GM12878 (cell line): ENCODE results near the gene DPP6. TPM values are rescaled to one million over a fixed set of nuclear protein-coding genes. Genes with fewer than 3 reads are reported as not detected.
"Not testable (repeated sequence)": the region's sequence is repeated elsewhere in the genome, so short reads cannot be mapped to it uniquely, and the experiment has no call there.

Source experiments
- ATAC-seq: fragments of 200-7000 bp; cut with Tn5 transposase; 3 replicates; pipeline ENCODE4 v1.9.1; 2020; ENCODE audit warnings: mild to moderate bottlenecking, moderate library complexity
- BruUV-seq: library from RNA; stranded (reverse); fragments of 400-500 nt; replicated peaks from 2 replicates; lab custom pipeline; 2021; lab: Mats Ljungman, UMichigan
- CTCF ChIA-PET: fragments of 300-600 bp; sonication (Branson Sonifier 250); formaldehyde crosslinking; extraction: SDS; loops from one replicate; lab custom pipeline; 2021; ENCODE audit warnings: inconsistent platforms; lab: Yijun Ruan, JAX
- POLR2A ChIA-PET: fragments of 350-600 bp; formaldehyde crosslinking; extraction: SDS; loops from one replicate; lab custom pipeline; 2021; ENCODE audit warnings: inconsistent platforms; lab: Charles Lee
- RAD21 ChIA-PET: fragments of 300-600 bp; sonication (Branson Sonifier 250); formaldehyde crosslinking; loops from one replicate; lab custom pipeline; 2023; ENCODE audit warnings: antibody characterized with exemption; ENCODE audit not compliant: unreplicated experiment; lab: Charles Lee
- SMC1A ChIA-PET: fragments of 300-600 bp; sonication (Branson Sonifier 250); formaldehyde crosslinking; loops from one replicate; lab custom pipeline; 2023; ENCODE audit not compliant: unreplicated experiment, uncharacterized antibody; lab: Charles Lee
- DNase-seq: peaks from one replicate; pipeline ENCODE4 v3.0.0-alpha.2; 2011; ENCODE audit warnings: low read depth, low spot score
- FAIRE-seq: peaks from 3 replicates; lab custom pipeline; 2011; peaks lifted over from hg19 to GRCh38; lab: Jason Lieb, UNC
- H2AFZ ChIP-seq: 2 replicates; pipeline ENCODE4 v1.6.0; 2011; ENCODE audit warnings: low read depth, low read length, control low read depth; ENCODE audit not compliant: control insufficient read depth
- H3K27ac ChIP-seq: 2 replicates; pipeline ENCODE4 v1.5.1; 2011; ENCODE audit warnings: control low read depth; ENCODE audit not compliant: control insufficient read depth, insufficient read depth
- H3K27me3 ChIP-seq, 2 experiments: replicated peaks in 1 of 2; 2 replicates each; pipeline versions ENCODE4 v1.6.0 to v1.6.1; 2011; ENCODE audit warnings: low read length in 1 of 2; ENCODE audit not compliant: control insufficient read depth in 2 of 2, insufficient read depth in 2 of 2
- H3K36me3 ChIP-seq, 2 experiments: 2 replicates each; pipeline ENCODE4 v1.5.1; 2011; ENCODE audit warnings: low read length in 1 of 2; ENCODE audit not compliant: control insufficient read depth in 2 of 2, insufficient read depth in 2 of 2
- H3K4me1 ChIP-seq: 2 replicates; pipeline ENCODE4 v1.6.1; 2011; ENCODE audit warnings: mild to moderate bottlenecking, low read length, moderate library complexity, mixed read lengths; ENCODE audit not compliant: control insufficient read depth, insufficient read depth
- H3K4me2 ChIP-seq: 2 replicates; pipeline ENCODE4 v1.6.0; 2011; ENCODE audit warnings: control low read depth; ENCODE audit not compliant: control insufficient read depth, insufficient read depth
- H3K4me3 ChIP-seq: fragments of 200-600 bp; sonication (generic); 2 replicates; pipeline ENCODE4 v1.5.1; 2016
- H3K79me2 ChIP-seq: 2 replicates; pipeline ENCODE4 v1.6.0; 2011; ENCODE audit warnings: low read length; ENCODE audit not compliant: control insufficient read depth, insufficient read depth
- H3K9ac ChIP-seq: 2 replicates; pipeline ENCODE4 v1.8.0; 2011; ENCODE audit warnings: low read length, control low read depth, mixed read lengths; ENCODE audit not compliant: control insufficient read depth, insufficient read depth
- H3K9me3 ChIP-seq: replicated peaks from 3 replicates; pipeline ENCODE4 v1.5.1; 2011; ENCODE audit warnings: mild to moderate bottlenecking, low read length; ENCODE audit not compliant: control insufficient read depth, insufficient read depth
- H4K20me1 ChIP-seq: 2 replicates; pipeline ENCODE4 v1.6.0; 2011; ENCODE audit not compliant: control insufficient read depth, insufficient read depth
- WGBS: methylation state at CpG from one replicate; pipeline ENCODE4 v1.1.6; 2016; ENCODE audit warnings: low lambda C conversion rate; ENCODE audit not compliant: insufficient replicate concordance, insufficient coverage; ENCODE audit errors: missing lambda C conversion rate; 5-methylcytosine and 5-hydroxymethylcytosine counted together
- in situ Hi-C: fragments of 300-500 bp; cut with MboI; formaldehyde crosslinking; loops from 9 replicates; pipeline ENCODE4 v1.14.3; 2018; ENCODE audit warnings: mixed read lengths
- intact Hi-C: fragments of 100-400 bp; cut with micrococcal nuclease; formaldehyde crosslinking; loops from one replicate; pipeline ENCODE4 v1.14.2; 2022; ENCODE audit not compliant: unreplicated experiment
- polyA plus RNA-seq, 11 experiments: library from polyadenylated mRNA; depleted of rRNA in 4 of 11; unstranded in 6 of 11; stranded (reverse) in 5 of 11; fragments of >200 nt; fragmentation: Nextera tagmentation in 4 of 11; fragmentation: Illumina TruSeq in 1 of 11; extraction: Ambion mirVana in 4 of 11; extraction: Trizol in 1 of 11; gene quantifications; 1 replicate in 1 of 11; 2 replicates in 10 of 11; pipeline versions ENCODE4 v1.2.1 to v1.2.3, GENCODE V29; 2011 to 2016; ENCODE audit warnings: inconsistent platforms in 2 of 11, missing spikeins in 2 of 11, low read depth in 1 of 11
- total RNA-seq, 4 experiments: library from RNA; depleted of rRNA in 3 of 4; stranded (reverse); fragments of >200 nt in 3 of 4; fragmentation: Illumina TruSeq in 1 of 4; extraction: Trizol in 1 of 4; gene quantifications; 2 replicates each; pipeline versions ENCODE4 v1.2.1 to v1.2.3, GENCODE V29; 2013 to 2021

The DPP6 gene
- total and polyA plus RNA-seq, 10 of the 15 experiments (the other 5 are each of a cell fraction or from before 2014, with no cell fraction given) = not detected

DNA sequence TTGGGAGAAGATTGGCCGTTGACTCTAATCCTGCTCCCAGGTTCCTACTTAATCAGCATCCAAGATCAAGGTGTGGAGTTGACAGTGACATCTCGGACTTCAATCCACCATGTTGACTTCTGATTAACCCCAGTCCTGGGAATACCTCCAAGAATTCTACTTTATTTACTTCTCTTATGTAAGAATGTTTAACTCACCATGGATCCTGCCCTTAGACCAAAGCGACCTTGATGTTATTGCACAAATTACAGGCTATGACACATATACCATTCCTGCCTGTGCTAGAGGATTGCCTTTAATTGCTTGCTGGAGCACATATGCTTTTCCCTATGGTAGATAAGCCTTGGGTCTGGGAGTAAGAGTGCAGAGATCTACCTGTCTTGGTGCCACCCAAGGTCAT is 28.1 kb downstream of the DPP6 start:
- POLR2A ChIA-PET, H3K27me3 ChIP-seq, H3K27ac ChIP-seq, H3K4me1 ChIP-seq, ATAC-seq, CTCF ChIA-PET, H3K79me2 ChIP-seq, FAIRE-seq, H3K9me3 ChIP-seq, H3K36me3 ChIP-seq, RAD21 ChIA-PET, H3K4me2 ChIP-seq, BruUV-seq, intact Hi-C loops, H3K4me3 ChIP-seq, DNase-seq, SMC1A ChIA-PET, H3K9ac ChIP-seq, H2AFZ ChIP-seq, H4K20me1 ChIP-seq, in situ Hi-C loops: not testable (repeated sequence)
- WGBS = 3% methylated on average over 3 of the region's 3 CpGs

DNA sequence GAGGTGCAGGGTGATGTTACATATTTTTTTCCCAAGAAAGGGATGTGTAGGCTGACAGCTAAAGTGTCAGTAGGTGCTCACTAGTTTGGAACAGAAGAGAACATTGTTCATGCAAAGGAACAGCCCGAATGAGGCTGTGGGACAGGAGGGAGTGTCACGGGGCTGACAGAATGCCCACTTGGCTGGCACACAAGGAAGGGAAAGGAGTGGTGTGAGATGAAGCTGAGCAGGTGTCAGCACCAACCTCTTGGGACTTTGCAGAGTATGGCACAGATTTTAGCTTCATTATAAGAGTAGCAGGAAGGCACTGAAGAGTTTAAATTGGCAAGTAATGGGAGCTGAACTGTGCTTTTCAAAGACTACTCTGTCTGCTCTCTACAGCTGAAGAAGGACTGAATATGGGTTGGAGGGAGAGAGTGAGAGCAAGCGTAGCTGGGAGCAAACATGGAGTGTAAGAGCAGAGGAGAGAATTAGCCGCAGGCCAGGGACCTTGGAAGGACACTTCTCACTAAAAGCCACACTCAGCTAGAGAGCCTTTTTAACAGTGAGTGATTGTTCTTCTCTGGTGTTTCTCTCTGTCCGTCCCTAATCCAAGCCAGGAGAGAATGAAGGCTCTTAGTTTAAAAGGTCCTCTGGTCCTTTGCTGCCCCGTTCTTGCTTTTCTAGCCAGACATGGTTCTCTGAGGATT is 35.0 kb downstream of the DPP6 start:
- ATAC-seq, CTCF ChIA-PET, BruUV-seq, H3K4me2 ChIP-seq, POLR2A ChIA-PET, in situ Hi-C loops, H3K27me3 ChIP-seq, FAIRE-seq, H3K9ac ChIP-seq, SMC1A ChIA-PET, DNase-seq, intact Hi-C loops, H3K27ac ChIP-seq, H3K4me3 ChIP-seq, H2AFZ ChIP-seq, H3K36me3 ChIP-seq, RAD21 ChIA-PET, H3K9me3 ChIP-seq, H3K79me2 ChIP-seq, H3K4me1 ChIP-seq, H4K20me1 ChIP-seq: not testable (repeated sequence)
- 16% methylated on average over 6 of the region's 6 CpGs for WGBS

DNA sequence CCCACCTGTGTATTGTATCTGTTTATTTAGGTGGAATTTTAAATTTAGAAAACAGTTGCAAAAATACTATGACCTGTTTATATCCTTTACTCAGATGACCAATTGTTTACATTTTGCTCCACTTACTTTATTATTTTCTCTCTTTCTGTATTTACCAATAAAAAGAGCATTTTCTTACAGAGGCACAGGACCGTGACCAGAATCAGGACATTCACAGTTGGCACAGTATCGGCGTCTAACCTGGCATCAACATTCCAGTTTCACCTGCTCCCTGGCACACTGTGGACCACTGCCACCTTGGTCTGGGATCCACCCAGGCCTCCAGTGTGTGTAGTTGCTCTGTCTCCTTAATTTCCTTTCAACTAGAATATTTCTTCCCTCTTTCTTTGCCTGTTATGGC is 39.9 kb downstream of the DPP6 start:
- H3K36me3 ChIP-seq, H2AFZ ChIP-seq, H3K27me3 ChIP-seq, H3K4me3 ChIP-seq, intact Hi-C loops, H3K79me2 ChIP-seq, H3K27ac ChIP-seq, H3K4me1 ChIP-seq, H3K9ac ChIP-seq, DNase-seq, POLR2A ChIA-PET, H3K4me2 ChIP-seq, in situ Hi-C loops, H3K9me3 ChIP-seq, BruUV-seq, CTCF ChIA-PET, ATAC-seq, RAD21 ChIA-PET, H4K20me1 ChIP-seq, SMC1A ChIA-PET: not testable (repeated sequence)
- peak; percentile 35 for FAIRE-seq
- WGBS = 64% methylated on average over 3 of the region's 3 CpGs

DNA sequence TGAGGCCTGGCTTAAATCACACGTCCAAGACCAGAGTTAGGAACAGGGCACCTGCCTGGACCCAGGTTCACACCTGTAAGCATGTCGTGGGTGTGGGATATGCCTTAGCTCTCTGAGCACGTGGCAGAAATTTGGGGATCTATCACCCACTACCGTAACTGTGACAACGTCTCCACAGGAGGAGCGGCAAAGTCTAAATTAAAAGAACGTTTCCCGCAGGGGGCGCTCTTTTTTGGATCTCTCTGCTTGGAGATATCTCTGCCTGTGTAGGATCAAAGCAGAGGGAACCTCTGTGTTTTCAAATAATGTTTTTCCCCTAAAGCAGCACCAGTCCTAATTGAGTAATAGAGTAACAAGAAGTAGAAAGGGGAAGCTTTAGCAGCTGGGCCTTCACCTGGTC is 43.0 kb downstream of the DPP6 start:
- H3K27ac ChIP-seq, H3K4me1 ChIP-seq, H3K9me3 ChIP-seq, H2AFZ ChIP-seq, H3K9ac ChIP-seq, DNase-seq, H3K27me3 ChIP-seq, H3K4me2 ChIP-seq, H4K20me1 ChIP-seq, intact Hi-C loops, ATAC-seq, H3K79me2 ChIP-seq, BruUV-seq, CTCF ChIA-PET, SMC1A ChIA-PET, RAD21 ChIA-PET, H3K4me3 ChIP-seq, in situ Hi-C loops, H3K36me3 ChIP-seq, POLR2A ChIA-PET: not testable (repeated sequence)
- WGBS = 11% methylated on average over 9 of the region's 9 CpGs
- FAIRE-seq = peak; percentile 59
